Measurements from ENCODE around the gene CALB2.
"Not testable (repeated sequence)": the region's sequence is repeated elsewhere in the genome, so short reads cannot be mapped to it uniquely, and the experiment has no call there.

CALB2 gene

DNA sequence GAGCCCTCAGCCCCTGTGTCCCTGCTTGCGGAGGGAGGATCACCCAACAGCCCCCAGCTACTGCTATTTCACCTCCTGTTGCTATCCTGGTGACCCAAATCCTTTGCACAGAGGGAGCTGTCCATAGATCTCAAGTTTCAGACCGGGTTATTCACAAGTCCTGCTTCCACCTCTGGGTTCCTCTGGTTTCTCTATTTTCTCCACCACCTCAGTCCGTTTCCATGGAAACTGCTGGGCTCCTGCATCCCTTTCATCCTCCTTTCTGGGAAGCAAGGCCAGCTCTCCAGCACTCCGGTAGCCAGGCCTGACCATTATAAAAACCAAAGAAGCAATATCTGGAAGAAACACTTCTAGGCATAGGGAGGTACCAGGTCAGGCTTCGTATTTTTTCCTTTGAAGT is 4.8 kb upstream of the CALB2 start:
- no peak for DNase-seq

DNA sequence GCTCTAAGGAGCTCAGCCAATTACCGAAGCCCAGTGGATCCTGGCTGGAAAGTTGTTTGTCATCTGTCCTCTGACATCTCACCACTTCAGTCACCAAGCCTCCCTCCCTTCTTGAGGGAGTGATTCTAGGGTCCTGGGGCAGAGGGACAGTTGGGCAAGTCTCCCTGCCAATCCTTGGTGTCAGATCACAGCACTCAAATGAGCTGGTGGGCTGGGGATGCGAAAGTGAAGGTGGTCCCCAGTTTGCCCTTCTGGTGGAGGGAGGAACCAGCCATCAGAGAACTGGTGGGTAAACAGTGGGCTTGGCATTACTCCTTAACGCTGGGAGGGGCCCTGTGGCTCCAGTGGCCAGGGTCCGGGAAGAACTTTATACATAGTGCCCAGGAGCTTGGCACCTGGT is 4.4 kb upstream of the CALB2 start:
- DNase-seq: no peak

DNA sequence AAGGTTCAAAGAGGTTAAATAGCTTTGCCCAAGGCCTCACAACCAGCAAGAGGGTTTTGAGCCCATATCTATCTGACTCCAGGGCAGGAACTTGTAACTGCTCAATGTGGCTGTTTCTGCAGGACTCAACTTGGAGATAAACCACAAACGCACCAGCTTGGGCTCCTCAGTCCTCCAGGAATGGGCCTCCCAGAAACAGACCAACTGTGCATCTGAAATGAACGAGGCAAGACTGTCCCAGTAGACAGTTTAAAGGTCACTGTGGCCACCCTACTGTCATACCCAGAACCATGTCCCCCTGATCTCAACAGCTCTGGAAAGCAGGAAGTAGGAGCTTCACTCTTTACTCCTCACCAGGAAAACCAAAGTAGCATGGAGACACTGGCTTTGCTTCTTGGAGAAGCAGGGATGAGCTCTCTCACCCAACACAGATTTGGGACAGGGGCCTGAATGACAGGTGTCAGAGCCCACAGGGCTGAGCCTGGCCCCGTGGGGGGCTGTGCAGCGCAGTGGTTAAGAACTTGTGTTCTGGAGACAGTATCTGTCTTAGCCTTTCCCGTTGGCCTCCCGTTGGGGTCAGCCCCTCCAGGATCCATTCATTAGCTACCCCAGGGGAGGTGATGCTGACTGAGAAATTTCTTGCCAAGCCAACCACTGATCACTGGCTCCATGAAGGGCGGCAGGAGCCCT is 2.3 kb upstream of the CALB2 start:
- no peak for DNase-seq

DNA sequence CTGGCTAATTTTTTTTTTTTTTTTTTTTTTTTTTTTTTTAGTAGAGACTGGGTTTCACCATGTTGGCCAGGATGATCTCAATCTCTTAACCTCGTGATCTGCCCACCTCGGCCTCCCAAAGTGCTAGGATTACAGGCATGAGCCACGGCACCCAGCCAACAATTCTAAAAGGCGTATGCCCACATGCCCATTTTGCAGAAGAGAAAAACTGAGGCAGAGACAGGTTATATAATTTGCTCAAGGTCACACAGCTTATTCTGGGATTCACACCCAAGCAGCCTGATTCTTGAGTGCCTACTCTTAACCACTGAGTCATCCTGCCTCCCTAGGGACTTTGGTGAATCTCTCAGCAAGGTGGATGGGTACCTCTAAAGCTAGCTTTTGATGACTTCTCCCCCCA is 1.6 kb upstream of the CALB2 start:
- not testable (repeated sequence) for DNase-seq

DNA sequence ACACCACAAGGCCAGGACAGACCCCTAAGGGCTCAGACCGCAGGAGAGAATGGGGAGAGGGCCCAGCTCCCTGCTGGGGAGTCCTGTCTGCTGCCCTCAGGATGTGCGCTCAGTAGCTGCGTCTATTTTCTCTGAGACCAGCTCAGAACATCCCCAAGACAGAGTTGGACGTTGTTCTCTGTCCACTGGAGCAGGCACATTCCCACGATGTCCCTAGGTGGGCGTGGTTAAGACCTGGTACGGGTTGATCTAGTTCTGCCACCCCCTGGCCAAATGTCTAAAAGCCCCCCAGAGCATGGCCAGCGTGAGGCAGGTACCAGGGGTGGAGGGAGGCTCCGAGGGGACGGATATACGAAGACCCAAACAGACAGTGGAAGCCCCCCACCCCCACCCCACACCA is 842 bp upstream of the CALB2 start:
- DNase-seq: no peak

DNA sequence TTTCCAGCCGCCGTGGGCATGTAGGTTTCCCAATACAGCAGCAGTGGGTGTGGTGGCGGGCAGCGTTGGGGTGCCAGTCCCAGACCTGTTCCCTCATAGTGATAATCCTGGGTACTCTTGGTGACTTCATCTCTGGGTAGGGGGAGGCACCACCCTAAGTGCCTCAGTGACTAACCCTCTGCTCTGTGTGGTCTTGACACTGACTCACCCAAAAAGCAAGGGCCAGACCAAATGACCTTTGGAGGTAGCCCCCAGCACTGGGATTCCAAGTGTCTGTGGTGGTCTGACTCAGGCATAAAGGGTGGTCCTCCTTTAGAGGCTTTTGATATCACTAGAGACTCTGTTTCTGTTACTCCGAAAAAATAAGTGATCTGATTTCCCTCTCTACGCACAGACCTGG is 908 bp downstream of the CALB2 start:
- DNase-seq: no peak

- no peak for DNase-seq
Observed at GRCh38 chr16:71360378-71360777, 1.9 kb downstream of the CALB2 start.

DNA sequence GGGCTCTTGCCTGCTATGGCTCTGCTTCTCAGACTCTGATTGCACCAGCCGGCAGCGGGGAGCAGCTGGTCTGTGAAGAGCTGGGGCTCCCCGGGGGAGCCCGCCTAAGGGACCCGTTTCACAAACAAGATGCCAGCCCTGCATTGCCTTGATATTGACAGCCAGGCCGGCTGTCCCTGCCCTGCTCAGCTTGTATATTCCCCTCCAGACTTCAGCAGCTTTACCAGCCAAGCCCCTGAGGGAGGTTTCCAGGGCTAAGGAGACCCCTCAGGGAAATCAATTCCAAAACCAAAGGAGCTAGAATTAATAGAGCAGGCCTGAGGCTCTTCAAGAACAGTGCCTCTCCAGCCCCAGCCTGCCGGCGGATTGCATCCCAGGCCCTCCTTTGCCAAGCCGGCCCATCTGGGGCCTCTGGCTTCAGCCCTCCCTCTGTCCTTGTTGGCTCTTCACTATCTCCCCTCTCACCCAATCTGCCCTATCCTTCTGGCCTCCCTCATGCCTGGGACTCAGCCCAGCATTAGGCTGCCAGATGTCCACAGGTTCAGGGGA is 5.7 kb downstream of the CALB2 start:
- no peak for DNase-seq

DNA sequence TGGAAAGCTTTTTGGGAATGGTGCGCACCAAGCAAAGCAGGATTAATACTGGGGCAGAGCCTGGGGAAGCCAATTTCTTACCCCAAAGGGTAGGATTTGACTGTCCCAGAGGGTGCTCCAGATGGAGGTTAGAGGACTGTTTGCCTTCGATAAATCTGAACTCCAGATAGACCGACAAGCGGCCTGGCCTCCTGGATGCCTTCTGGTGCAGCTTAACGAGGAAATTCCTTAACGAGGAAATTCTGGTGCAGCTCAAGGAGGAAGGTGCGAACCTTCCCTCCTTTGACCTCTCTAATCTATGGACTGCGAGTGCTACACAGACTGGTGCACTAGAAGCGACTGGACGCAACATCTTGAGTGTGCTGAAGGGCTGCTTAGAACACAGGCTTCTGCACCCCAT is 6.5 kb downstream of the CALB2 start:
- no peak for DNase-seq

DNA sequence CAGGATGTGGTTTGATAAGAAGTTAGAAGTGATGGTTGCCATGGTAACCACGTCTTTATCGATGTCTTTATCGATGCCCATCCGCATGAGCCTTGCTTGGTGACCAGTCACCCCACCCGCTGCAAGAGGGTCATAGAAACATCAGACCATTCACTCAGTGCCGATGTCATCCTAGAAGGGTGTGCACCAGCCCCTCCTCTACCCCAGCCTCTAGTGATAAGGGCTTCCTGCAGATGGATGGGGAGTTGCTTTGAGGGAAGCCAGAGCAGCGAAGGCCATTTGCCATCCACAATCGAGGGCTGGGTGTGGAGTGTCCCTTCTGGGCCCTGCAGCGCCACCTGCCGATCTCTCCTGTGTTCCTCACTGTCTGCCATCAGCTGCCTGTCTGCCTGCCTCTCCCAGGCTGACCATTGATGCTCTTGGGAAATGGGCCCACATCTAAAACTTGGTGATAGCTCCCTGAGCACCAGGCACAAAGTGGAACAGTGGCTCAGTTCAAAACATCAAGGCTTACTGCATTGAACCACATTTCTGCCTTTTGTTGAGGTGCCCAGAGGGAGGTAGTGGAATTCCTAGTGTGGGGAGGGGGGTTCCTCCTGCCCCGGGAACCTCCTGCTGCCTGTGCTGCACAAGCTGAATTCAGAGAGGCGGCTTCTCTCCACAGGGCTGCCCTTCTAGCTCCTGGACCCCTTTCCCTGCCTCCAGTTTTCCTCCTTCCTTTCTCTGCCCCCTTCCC is 8.9 kb downstream of the CALB2 start:
- no peak for DNase-seq

GRCh38 chr16:71368958-71369357 is 10.4 kb downstream of the CALB2 start:
- DNase-seq: no peak

GRCh38 chr16:71369494-71369893 is 11.0 kb downstream of the CALB2 start:
- DNase-seq: no peak

- DNase-seq: no peak
Observed at GRCh38 chr16:71371237-71371636, 12.7 kb downstream of the CALB2 start.

- DNase-seq: no peak
Observed at GRCh38 chr16:71373073-71373472, 14.6 kb downstream of the CALB2 start.

- no peak for DNase-seq
Observed at GRCh38 chr16:71376465-71377157, 18.1 kb downstream of the CALB2 start.

- DNase-seq: no peak
Observed at GRCh38 chr16:71379711-71380110, 21.2 kb downstream of the CALB2 start.

DNA sequence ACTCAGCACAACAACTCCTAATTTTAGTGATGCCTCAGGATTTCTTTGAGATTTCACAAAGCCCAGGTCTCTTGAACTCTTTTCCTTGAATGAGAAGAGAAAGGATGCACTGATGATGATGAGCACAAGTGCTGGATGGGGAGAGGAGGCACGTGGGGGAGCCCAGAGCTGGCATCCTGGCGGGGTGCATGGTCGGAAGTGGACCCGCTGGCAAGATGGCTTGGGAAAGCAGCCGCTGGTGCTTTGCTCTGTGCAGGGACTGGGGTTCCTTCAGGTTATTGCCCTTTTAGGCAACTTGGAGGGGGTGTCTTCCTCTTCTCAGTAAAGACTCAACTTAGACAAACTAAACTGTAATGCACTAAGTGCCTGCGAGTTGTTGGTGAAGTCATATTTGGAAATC is 22.3 kb downstream of the CALB2 start:
- DNase-seq: no peak

- no peak for DNase-seq
Observed at GRCh38 chr16:71383054-71383773, 24.7 kb downstream of the CALB2 start.

DNA sequence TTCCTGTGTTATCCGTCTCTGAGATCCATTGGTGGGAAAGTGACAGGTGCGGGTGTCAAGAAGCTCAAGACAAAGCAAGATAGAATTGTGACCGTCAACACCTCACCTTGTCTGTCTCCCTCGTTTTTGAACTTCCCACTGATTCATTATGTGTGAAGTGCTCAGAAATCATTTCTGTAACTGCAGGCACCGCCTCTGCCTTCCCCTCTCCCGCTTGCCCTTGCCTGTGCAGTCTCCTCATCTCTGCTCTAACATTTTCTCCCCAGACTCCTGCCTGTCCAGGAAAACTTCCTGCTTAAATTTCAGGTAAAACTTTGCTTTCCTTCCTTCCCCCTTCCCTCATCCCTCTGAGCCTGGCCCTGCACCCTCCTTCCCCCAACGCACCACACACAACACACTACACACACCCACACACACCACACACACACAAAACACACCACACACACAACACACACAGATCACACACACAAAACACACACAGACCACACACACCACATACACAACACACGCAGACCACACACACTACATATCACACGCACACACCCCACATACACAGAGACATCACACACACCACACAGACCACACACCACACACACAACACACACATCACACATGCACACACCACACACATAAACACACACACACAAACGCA is 25.7 kb downstream of the CALB2 start:
- DNase-seq: no peak

GRCh38 chr16:71387045-71387871 is 28.7 kb downstream of the CALB2 start:
- no peak for DNase-seq

- no peak for DNase-seq
Observed at GRCh38 chr16:71389330-71389729, 30.8 kb downstream of the CALB2 start.

DNA sequence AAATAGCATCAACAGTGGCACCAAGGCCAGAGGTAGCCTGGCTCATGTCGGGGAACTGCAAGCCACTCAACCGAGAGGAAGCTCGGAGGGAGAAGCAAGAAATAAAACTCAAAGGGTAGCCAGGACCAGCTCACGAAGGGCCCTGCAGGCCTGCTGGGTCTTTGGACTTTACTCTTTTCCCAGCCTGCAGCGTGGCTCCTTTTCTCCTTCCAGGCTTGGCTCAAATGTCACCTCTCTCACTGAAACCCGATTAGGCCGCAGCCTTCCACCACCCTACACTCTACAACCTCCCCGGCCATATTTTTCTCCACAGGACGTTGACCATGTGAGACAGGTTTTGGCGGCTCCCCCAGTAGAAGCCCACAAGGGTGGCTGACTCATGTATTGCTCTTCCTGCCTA is 38.1 kb downstream of the CALB2 start:
- DNase-seq: no peak

Data from activated CD4-positive, CD25-positive, alpha-beta regulatory T cell (primary cell).